Measurements from ENCODE around the gene ATOX1.
"Not testable (repeated sequence)": the region's sequence is repeated elsewhere in the genome, so short reads cannot be mapped to it uniquely, and the experiment has no call there.

Gene ATOX1

GRCh38 chr5:151735646-151736045 lies 22.8 kb downstream of the ATOX1 start:
- no peak for TF ChIP-seq CTCF (IDR thresholded peaks at IDR 0.05)
- Mint-ChIP-seq H3K4me1 (peaks cover 33% of the 10 kb centered on the region), H3K9me3 (no peaks in the 10 kb centered on the region), H3K27me3 (ENCODE audit: low read depth, poor library complexity) (no peaks in the 10 kb centered on the region), H3K4me3 (no peak overlapping the region), H3K36me3 (ENCODE audit: low read depth) (no peaks in the 10 kb centered on the region), H3K27ac (no peak overlapping the region)
- DNase-seq: no peak

GRCh38 chr5:151734064-151734408 lies 24.4 kb downstream of the ATOX1 start:
- H3K36me3 Mint-ChIP-seq (ENCODE audit: low read depth): peaks cover 5% of the 10 kb centered on the region
- no peak overlapping the region for H3K4me3 Mint-ChIP-seq
- no peak overlapping the region for H3K27ac Mint-ChIP-seq
- DNase-seq: no peak
- peaks cover 17% of the 10 kb centered on the region for H3K4me1 Mint-ChIP-seq
- no peaks in the 10 kb centered on the region for H3K27me3 Mint-ChIP-seq (ENCODE audit: low read depth, poor library complexity)
- TF ChIP-seq CTCF (IDR thresholded peaks at IDR 0.05): no peak
- H3K9me3 Mint-ChIP-seq: peaks cover 14% of the 10 kb centered on the region

GRCh38 chr5:151733358-151734063 lies 24.9 kb downstream of the ATOX1 start:
- no peak for DNase-seq
- TF ChIP-seq CTCF (IDR thresholded peaks at IDR 0.05): no peak

GRCh38 chr5:151730381-151730780 lies 28.1 kb downstream of the ATOX1 start:
- no peak for DNase-seq
- Mint-ChIP-seq H3K27ac (no peak overlapping the region), H3K9me3 (peaks cover 27% of the 10 kb centered on the region), H3K4me1 (peaks cover 10% of the 10 kb centered on the region), H3K36me3 (ENCODE audit: low read depth) (peaks cover 10% of the 10 kb centered on the region), H3K27me3 (ENCODE audit: low read depth, poor library complexity) (peaks cover 5% of the 10 kb centered on the region), H3K4me3 (no peak overlapping the region)
- TF ChIP-seq CTCF (IDR thresholded peaks at IDR 0.05): no peak

More at GRCh38 chr5:151733358-151734063, 24.9 kb downstream of the ATOX1 start:
- Mint-ChIP-seq H3K27ac (no peak overlapping the region), H3K9me3 (peaks cover 16% of the 10 kb centered on the region), H3K4me3 (no peak overlapping the region), H3K4me1 (peaks cover 16% of the 10 kb centered on the region), H3K36me3 (ENCODE audit: low read depth) (peaks cover 5% of the 10 kb centered on the region), H3K27me3 (ENCODE audit: low read depth, poor library complexity) (no peaks in the 10 kb centered on the region)

GRCh38 chr5:151729597-151729996 lies 28.8 kb downstream of the ATOX1 start:
- not testable (repeated sequence) for H3K27ac Mint-ChIP-seq; DNase-seq; H3K27me3 Mint-ChIP-seq (ENCODE audit: low read depth, poor library complexity); H3K4me3 Mint-ChIP-seq
- peaks cover 27% of the 10 kb centered on the region for H3K9me3 Mint-ChIP-seq
- H3K4me1 Mint-ChIP-seq: peaks cover 10% of the 10 kb centered on the region
- H3K36me3 Mint-ChIP-seq (ENCODE audit: low read depth): peaks cover 10% of the 10 kb centered on the region

- Mint-ChIP-seq H3K36me3 (ENCODE audit: low read depth) (peaks cover 8% of the 10 kb centered on the region), H3K4me1 (peaks cover 18% of the 10 kb centered on the region), H3K9me3 (peaks cover 24% of the 10 kb centered on the region), H3K4me3 (no peak overlapping the region), H3K27me3 (ENCODE audit: low read depth, poor library complexity) (peaks cover 5% of the 10 kb centered on the region), H3K27ac (no peak overlapping the region)
- DNase-seq: no peak
- TF ChIP-seq CTCF (IDR thresholded peaks at IDR 0.05): no peak
Measured at GRCh38 chr5:151724360-151724759, 34.1 kb downstream of the ATOX1 start.

Data from nephron progenitor cell (in vitro differentiated cells).